Spleen (tissue), 11 donors: ENCODE results near the gene LAMTOR2. TPM values are rescaled to one million over a fixed set of nuclear protein-coding genes. Genes with fewer than 3 reads are reported as not detected.

Source experiments
- DNase-seq: peaks from one replicate; pipeline ENCODE4 v3.0.0-alpha.2; 2020
- H3K27ac ChIP-seq, 8 donors: fragments of 200-600 bp; sonication (generic) in 7 of 8; 1 replicate in 4 of 8; 2 replicates in 4 of 8; pipeline versions ENCODE4 v1.5.0 to v1.8.0; 2016 to 2021; ENCODE audit warnings: inconsistent platforms in 4 of 8, mild to moderate bottlenecking in 4 of 8, moderate library complexity in 1 of 8
- H3K27me3 ChIP-seq, 7 donors: fragments of 200-600 bp; sonication (generic) in 6 of 7; replicated peaks in 1 of 7; 1 replicate in 4 of 7; 2 replicates in 3 of 7; pipeline versions ENCODE4 v1.5.0 to v1.8.0; 2016 to 2021; ENCODE audit warnings: inconsistent platforms in 3 of 7, mild to moderate bottlenecking in 1 of 7
- H3K36me3 ChIP-seq, 6 donors: fragments of 200-600 bp; sonication (generic) in 5 of 6; 1 replicate in 4 of 6; 2 replicates in 2 of 6; pipeline versions ENCODE4 v1.5.0 to v1.8.0; 2016 to 2021; ENCODE audit warnings: inconsistent platforms in 2 of 6
- H3K4me1 ChIP-seq, 6 donors: fragments of 200-600 bp; sonication (generic) in 5 of 6; 1 replicate in 3 of 6; 2 replicates in 3 of 6; pipeline versions ENCODE4 v1.5.0 to v1.8.0; 2016 to 2021; ENCODE audit warnings: inconsistent platforms in 3 of 6
- H3K4me3 ChIP-seq, 8 donors: fragments of 200-600 bp; sonication (generic) in 7 of 8; 1 replicate in 4 of 8; 2 replicates in 4 of 8; pipeline versions ENCODE4 v1.5.0 to v1.8.0; 2016 to 2021; ENCODE audit warnings: inconsistent platforms in 4 of 8, mild to moderate bottlenecking in 4 of 8, moderate library complexity in 2 of 8
- H3K9me3 ChIP-seq, 8 donors: fragments of 200-600 bp; sonication (generic) in 7 of 8; 1 replicate in 4 of 8; 2 replicates in 4 of 8; pipeline versions ENCODE4 v1.5.0 to v1.8.0; 2016 to 2021; ENCODE audit warnings: inconsistent platforms in 4 of 8
- CTCF ChIP-seq, 11 experiments: fragments of 200-600 bp in 7 of 11; fragments of 450-650 bp in 4 of 11; sonication (generic) in 4 of 11; IDR thresholded peaks in 8 of 11; conservative IDR thresholded peaks in 3 of 11; 1 replicate in 7 of 11; 2 replicates in 4 of 11; pipeline versions ENCODE4 v1.4.0 to v1.8.0; 2016 to 2021; ENCODE audit warnings: antibody characterized with exemption in 11 of 11, inconsistent platforms in 4 of 11, mild to moderate bottlenecking in 1 of 11
- POLR2A ChIP-seq, 3 donors: fragments of 450-650 bp; IDR thresholded peaks; one replicate each; pipeline ENCODE4 v1.5.1; 2017; ENCODE audit warnings: antibody characterized with exemption in 3 of 3, mild to moderate bottlenecking in 1 of 3
- POLR2AphosphoS5 ChIP-seq, 3 donors: sonication (generic); formaldehyde crosslinking; IDR thresholded peaks; one replicate each; pipeline ENCODE4 v1.5.1; 2017; ENCODE audit warnings: antibody characterized with exemption in 3 of 3
- WGBS, 5 donors: extraction: QIAGEN DNeasy Blood & Tissue Kit in 3 of 5; methylation state at CpG; one replicate each; pipeline versions ENCODE4 v1.1.5 to v1.1.7; 2013 to 2018; 5-methylcytosine and 5-hydroxymethylcytosine counted together
- intact Hi-C: fragments of 100-400 bp; cut with DNase I; formaldehyde crosslinking; loops from one replicate; pipeline ENCODE4 v1.15.0; 2023; ENCODE audit warnings: low total_unique reads
- polyA plus RNA-seq, 3 donors: library from polyadenylated mRNA; stranded (reverse); fragments of 200-250 nt; gene quantifications; one replicate each; pipeline ENCODE4 v1.2.1, GENCODE V29; 2013
- total RNA-seq, 7 donors: library from RNA; depleted of rRNA in 3 of 7; stranded (reverse); fragments of >200 nt in 3 of 7; fragmentation: NEBNext Ultra II Directional in 4 of 7; extraction: Animal tissue kit (Norgen Biotek cat#: 25700) in 4 of 7; gene quantifications; one replicate each; pipeline versions ENCODE4 v1.1.0 to v1.2.1, GENCODE V29; 2016 to 2021
- donor health status: healthy with polysubstance abuse.
- donor health status: DM: no; HTN: no; CAD: no; lungs with moderate emphysema.
- donor health status: DM: no; HTN: no; CAD: no.
- donor health status: Bipolar disorder and iron deficiency.
- donor health status: healthy.
- donor health status: DM: no; HTN: no; CAD: no.
- donor health status: DM: yes; HTN: yes; CAD: no.

LAMTOR2 gene
- total and polyA plus RNA-seq, 10 donors: 29.5 to 121 (median 44.7) TPM

GRCh38 chr1:156081917-156082308 lies 27.3 kb downstream of the LAMTOR2 start:
- H3K9me3 ChIP-seq: no peaks in the 10 kb centered on the region
- peak overlapping the region; percentile 66 to 83 (median 71) for H3K4me3 ChIP-seq
- H3K27me3 ChIP-seq: peaks cover 0 to 60% (median 10%) of the 10 kb centered on the region in 7 donors
- peaks cover 3 to 32% (median 22%) of the 10 kb centered on the region in 6 donors for H3K4me1 ChIP-seq
- no peak overlapping the region for H3K27ac ChIP-seq
- no peak for TF ChIP-seq POLR2AphosphoS5 (IDR thresholded peaks at IDR 0.05)
- TF ChIP-seq POLR2A (IDR thresholded peaks at IDR 0.05): no peak
- TF ChIP-seq CTCF (IDR thresholded peaks at IDR 0.05 in 8 of 11, conservative IDR thresholded peaks at IDR 0.05 in 3 of 11): no peak
- WGBS, 5 donors: 0 to 5% (median 1%) methylated on average over 4 to 8 of the region's 10 CpGs
- H3K36me3 ChIP-seq: no peaks in the 10 kb centered on the region
- intact Hi-C loops: no loop called here
- DNase-seq: no peak

- DNase-seq: peak; percentile 87
- no peaks in the 10 kb centered on the region for H3K9me3 ChIP-seq
- peaks cover 0 to 59% (median 10%) of the 10 kb centered on the region in 7 donors for H3K27me3 ChIP-seq
- TF ChIP-seq POLR2AphosphoS5 (IDR thresholded peaks at IDR 0.05): peak in 1 of 3 donors; percentile 59
- TF ChIP-seq POLR2A (IDR thresholded peaks at IDR 0.05): no peak
- no peak for TF ChIP-seq CTCF (IDR thresholded peaks at IDR 0.05 in 8 of 11, conservative IDR thresholded peaks at IDR 0.05 in 3 of 11)
- no peaks in the 10 kb centered on the region for H3K36me3 ChIP-seq
- H3K4me3 ChIP-seq: peak within 1 kb of the TSS; percentile 66 to 83 (median 71)
- intact Hi-C loops: no loop called here
- H3K4me1 ChIP-seq: peaks cover 3 to 28% (median 21%) of the 10 kb centered on the region in 6 donors
- peak within 1 kb of the TSS in 4 of 8 donors; percentile 16 to 50 (median 42) for H3K27ac ChIP-seq
- 0 to 1% (median 1%) methylated on average over 31 to 61 of the region's 62 CpGs for WGBS, 5 donors
These were observed 27.9 kb downstream of the LAMTOR2 start, which contains the start of gene MEX3A for GRCh38 chr1:156082309-156083091. Gene MEX3A, minus strand, starts transcription at chr1:156082465. Its CDS starts 467 bp downstream, at chr1:156081998.

- Histone ChIP-seq H3K9me3 (no peaks in the 10 kb centered on the region), H3K27me3 (peaks cover 0 to 59% (median 10%) of the 10 kb centered on the region in 7 donors), H3K36me3 (no peaks in the 10 kb centered on the region), H3K4me3 (no peak overlapping the region), H3K27ac (no peak overlapping the region), H3K4me1 (peaks cover 3 to 28% (median 21%) of the 10 kb centered on the region in 6 donors)
- no peak for DNase-seq
- TF ChIP-seq CTCF (IDR thresholded peaks at IDR 0.05 in 8 of 11, conservative IDR thresholded peaks at IDR 0.05 in 3 of 11) (no peak), POLR2AphosphoS5 (IDR thresholded peaks at IDR 0.05) (no peak), POLR2A (IDR thresholded peaks at IDR 0.05) (no peak)
- WGBS, 5 donors: 60 to 69% (median 64%) methylated on average over 7 of the region's 7 CpGs
- intact Hi-C loops: no loop called here
These were observed 29.5 kb downstream of the LAMTOR2 start for GRCh38 chr1:156083800-156084790.
